ENCODE measurements around the gene TRPT1.

DNA sequence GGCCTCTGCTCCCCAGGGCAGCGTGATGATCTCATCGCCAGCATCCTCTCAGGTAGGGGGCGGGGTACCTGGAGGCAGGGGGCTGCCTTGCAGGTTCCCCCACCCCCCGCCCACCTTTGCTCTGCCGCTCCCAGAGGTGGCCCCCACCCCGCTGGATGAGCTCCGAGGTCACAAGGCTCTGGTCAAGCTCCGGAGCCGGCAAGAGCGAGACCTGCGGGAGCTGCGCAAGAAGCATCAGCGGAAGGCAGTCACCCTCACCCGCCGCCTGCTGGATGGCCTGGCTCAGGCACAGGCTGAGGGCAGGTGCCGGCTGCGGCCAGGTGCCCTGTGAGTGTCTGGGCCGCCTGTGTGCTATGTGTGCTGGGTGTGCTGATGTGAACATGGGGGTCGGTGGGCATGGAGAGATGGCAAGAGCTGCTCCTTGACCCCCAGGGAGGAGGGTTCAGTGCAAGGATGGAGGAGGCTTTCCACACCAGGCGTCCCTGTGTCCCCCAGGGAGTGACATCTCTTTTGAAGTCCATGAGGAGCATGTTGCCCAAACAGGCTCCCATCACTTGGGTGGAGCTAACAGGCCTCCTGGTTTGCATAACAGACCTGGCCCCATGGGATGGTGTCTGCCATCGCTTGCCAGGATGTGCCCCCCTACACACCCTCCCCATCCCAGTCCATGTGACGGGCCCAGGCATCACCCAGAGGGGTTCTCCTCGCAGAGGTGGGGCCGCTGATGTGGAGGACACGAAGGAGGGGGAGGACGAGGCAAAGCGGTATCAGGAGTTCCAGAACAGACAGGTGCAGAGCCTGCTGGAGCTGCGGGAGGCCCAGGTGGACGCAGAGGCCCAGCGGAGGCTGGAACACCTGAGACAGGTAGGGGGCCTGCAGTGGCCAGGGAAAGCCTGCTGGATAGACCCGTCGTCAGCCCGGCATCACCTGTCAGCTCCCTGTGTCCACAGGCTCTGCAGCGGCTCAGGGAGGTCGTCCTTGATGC is 39.5 kb upstream of the TRPT1 start:
- no peak for TF ChIP-seq RFX5 (IDR thresholded peaks at IDR 0.05)
- TF ChIP-seq, protein P1, sequence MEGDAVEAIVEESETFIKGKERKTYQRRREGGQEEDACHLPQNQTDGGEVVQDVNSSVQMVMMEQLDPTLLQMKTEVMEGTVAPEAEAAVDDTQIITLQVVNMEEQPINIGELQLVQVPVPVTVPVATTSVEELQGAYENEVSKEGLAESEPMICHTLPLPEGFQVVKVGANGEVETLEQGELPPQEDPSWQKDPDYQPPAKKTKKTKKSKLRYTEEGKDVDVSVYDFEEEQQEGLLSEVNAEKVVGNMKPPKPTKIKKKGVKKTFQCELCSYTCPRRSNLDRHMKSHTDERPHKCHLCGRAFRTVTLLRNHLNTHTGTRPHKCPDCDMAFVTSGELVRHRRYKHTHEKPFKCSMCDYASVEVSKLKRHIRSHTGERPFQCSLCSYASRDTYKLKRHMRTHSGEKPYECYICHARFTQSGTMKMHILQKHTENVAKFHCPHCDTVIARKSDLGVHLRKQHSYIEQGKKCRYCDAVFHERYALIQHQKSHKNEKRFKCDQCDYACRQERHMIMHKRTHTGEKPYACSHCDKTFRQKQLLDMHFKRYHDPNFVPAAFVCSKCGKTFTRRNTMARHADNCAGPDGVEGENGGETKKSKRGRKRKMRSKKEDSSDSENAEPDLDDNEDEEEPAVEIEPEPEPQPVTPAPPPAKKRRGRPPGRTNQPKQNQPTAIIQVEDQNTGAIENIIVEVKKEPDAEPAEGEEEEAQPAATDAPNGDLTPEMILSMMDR (IDR thresholded peaks at IDR 0.05) = no peak
- no peak for TF ChIP-seq POLR2A (IDR thresholded peaks at IDR 0.05; ENCODE audit: low read length)
- TF ChIP-seq, protein P2, sequence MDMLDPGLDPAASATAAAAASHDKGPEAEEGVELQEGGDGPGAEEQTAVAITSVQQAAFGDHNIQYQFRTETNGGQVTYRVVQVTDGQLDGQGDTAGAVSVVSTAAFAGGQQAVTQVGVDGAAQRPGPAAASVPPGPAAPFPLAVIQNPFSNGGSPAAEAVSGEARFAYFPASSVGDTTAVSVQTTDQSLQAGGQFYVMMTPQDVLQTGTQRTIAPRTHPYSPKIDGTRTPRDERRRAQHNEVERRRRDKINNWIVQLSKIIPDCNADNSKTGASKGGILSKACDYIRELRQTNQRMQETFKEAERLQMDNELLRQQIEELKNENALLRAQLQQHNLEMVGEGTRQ (IDR thresholded peaks at IDR 0.05) = no peak
- TF ChIP-seq, protein P3, sequence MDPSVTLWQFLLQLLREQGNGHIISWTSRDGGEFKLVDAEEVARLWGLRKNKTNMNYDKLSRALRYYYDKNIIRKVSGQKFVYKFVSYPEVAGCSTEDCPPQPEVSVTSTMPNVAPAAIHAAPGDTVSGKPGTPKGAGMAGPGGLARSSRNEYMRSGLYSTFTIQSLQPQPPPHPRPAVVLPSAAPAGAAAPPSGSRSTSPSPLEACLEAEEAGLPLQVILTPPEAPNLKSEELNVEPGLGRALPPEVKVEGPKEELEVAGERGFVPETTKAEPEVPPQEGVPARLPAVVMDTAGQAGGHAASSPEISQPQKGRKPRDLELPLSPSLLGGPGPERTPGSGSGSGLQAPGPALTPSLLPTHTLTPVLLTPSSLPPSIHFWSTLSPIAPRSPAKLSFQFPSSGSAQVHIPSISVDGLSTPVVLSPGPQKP (IDR thresholded peaks at IDR 0.05; ENCODE audit: low read depth, low read length) = no peak
- TF ChIP-seq KDM1A (IDR thresholded peaks at IDR 0.05; ENCODE audit: low read depth) = no peak
- TF ChIP-seq CBX2 (IDR thresholded peaks at IDR 0.05; ENCODE audit: borderline replicate concordance, low read depth) = no peak
- TF ChIP-seq EHF (CRISPR knock-in tag; IDR thresholded peaks at IDR 0.05) = no peak
- TF ChIP-seq PHF8 (IDR thresholded peaks at IDR 0.05; ENCODE audit: borderline replicate concordance, low read depth) = no peak
- TF ChIP-seq NR3C1 (IDR thresholded peaks at IDR 0.05) = no peak
- TF ChIP-seq RNF2 (IDR thresholded peaks at IDR 0.05; ENCODE audit: borderline replicate concordance, low read depth) = no peak
- TF ChIP-seq NFE2L2 (conservative IDR thresholded peaks at IDR 0.05; ENCODE audit: low read length) = no peak

Data from A549 (cell line).